ENCODE measurements around the gene TRIM27.
"Not testable (repeated sequence)": the region's sequence is repeated elsewhere in the genome, so short reads cannot be mapped to it uniquely, and the experiment has no call there.

Gene TRIM27

DNA sequence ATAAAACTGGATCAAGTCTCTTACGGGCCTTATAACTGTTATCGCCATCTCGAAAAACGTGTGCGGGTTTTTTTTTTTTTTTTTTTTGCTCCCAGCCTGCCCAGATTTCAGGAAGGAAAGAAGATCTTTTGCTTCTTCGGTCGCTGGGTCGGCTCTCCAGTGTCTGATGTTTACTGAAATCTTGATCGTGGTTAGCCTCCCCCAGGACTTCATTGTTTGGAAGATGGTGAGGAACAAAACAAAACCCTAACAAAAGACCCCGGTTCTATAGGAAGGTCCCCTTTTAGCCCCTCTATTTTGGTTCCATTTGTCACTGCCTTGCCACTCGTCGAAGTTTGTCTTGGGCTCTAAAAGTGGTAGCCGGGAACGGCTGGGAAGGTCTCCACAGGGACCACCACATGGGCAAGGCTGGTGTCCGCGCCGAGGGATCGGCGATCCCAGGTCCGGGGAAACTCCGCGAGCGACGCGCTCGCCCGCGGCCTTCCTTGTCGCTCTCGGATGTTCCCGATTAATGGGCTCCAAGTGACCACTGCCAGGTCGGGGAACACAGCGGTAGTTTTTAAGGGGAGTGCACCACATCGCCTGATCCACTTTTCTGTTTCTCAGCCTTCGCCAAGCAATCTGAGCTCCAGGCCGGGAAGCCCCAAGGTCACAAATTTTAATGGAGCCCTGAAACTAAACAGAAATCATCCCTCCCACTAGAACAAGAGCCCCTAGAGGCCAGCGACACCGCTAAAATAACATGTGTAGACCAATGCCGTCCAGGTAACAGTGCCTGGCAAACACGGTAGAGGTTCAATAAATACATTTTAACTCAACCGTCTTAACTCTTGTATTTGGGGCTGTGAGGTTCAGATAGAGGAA, 27.0 kb downstream of the TRIM27 start:
- FAIRE-seq (peak; percentile 7), DNase-seq (ENCODE audit: low spot score) (peak; percentile 58)

DNA sequence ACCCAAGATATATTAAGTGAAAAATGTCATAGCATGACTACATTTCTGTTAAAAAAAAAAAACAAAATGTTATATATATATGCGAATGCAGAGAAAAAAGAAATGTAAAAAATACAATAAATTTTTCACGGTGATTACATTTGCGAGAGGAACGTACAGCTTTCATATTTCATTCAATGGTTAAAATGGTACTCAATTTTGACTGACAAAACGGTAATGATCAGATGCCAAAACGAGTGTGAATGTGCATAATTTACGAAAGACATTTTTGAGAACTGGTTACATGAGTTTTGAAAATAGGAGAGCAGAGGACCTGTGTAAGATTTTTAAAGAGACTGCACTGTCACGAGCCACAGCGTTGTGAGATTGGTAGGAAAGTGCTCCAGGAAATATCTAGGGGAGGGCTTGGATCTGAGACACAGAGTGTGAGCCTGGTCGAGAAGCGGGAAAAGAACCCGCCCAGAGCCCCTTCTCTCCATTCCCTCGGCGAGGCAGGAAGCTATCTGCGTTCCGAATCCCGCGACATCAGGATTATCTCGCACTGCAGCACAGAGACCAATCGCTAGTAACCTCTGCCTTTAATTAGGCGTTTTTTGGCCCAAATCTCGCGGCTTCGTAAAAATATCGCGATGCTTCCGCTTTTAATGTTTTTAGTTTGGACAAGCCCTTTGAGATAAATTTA, 28.5 kb downstream of the TRIM27 start:
- DNase-seq (ENCODE audit: low spot score) (peak; percentile 90), FAIRE-seq (peak; percentile 82)

GRCh38 chr6:28893172-28893799, 30.5 kb downstream of the TRIM27 start:
- DNase-seq (ENCODE audit: low spot score): no peak
- no peak for FAIRE-seq

DNA sequence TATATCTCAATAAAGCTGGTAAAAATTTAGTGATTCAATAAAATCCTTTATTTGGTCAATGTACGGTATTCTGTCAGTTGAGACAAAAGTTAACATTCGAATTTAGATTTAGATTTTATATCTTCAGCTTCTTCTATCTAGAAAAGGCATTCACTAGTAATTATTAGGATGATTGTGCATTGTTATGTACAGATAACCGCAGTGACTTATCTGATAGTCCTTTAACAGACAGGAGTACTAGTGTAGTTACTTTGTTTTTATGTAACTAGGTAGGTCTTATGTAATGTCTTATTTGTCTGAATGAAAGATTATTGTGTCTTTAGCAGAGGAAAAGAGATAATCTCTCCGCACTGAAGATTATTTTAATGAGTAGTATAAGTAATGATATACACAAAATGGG, 31.3 kb downstream of the TRIM27 start:
- FAIRE-seq (no peak), DNase-seq (ENCODE audit: low spot score) (no peak)

DNA sequence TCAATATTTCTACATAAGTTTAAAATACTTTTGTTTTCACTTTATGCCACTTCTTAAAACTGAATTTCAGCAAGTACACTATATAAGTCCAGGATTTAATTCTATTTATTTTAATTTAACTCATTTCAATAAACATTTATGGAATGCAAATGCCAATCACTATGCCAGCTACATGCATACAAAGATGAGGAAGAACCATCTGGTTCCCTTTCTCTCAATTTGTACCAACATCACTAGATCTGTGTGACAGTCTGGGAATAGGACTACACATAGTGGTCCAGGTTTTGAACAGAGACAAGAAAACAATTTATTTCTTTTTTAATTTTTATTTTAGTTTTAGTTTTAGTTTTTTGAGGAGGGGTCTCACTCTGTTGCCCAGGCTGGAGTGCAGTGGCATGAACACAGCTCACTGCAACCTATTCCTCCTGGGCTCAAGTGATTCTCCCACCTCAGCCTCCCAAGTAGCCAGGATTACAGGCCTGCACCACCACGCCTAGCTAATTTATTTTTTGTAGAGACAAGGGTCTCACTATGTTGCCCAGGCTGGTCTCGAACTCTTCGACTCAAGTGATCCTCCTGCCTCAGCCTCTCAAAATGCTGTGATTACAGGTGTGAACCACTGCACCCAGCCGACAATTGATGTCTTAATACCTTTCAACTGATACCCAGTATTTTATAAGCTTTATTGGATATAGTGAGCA, 35.8 kb downstream of the TRIM27 start:
- DNase-seq (ENCODE audit: low spot score): no peak
- FAIRE-seq: no peak

DNA sequence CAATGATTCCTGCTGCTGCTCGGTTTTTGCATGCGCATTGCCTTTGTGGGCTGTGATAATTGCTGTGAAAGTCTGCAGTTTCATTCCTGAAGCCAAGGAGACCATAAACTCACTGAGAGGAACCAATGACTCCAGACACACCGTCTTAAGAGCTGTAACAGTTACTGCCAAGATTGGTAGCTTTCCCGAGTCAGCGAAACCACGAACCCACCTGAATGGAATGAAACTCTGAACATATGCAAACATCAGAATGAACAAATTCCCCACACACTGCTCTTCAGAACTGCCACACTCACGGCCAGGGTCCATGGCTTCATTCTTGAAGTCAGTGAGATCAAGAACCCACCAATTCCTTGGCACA, 37.7 kb downstream of the TRIM27 start:
- no peak for DNase-seq (ENCODE audit: low spot score)
- no peak for FAIRE-seq

DNA sequence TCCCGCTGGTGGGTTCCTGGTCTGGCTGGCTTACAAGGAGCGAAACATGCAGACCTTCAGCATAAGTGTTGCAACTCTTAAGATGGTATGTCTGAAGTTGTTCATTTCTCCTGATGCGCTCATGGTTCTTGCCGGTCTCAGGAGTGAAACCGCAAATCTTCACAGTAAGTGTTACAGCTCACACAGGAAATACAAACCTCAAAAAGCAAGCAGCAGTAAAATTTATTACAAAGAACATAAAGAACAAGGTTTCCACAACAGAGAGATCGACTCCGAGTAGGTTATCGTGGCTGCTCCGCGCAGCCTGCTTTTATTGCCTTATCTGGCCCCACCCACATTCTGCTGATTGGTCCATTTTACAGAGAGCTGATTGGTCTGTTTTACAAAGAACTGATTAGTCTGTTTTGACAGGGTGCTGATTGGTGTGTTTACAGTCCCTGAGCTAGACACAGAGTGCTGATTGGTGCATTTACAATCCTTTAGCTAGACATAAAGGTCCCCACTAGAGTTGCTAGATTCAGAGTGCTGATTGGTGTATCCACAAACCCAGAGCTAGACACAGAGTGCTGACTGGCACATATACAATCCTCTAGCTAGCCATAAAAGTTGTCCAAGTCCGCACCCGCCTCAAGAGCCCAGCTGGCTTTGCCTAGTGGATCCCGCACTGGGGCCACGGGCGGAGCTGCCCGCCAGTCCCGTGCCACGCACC, 39.2 kb downstream of the TRIM27 start:
- FAIRE-seq: no peak
- DNase-seq (ENCODE audit: low spot score): no peak

GRCh38 chr6:28880894-28881780, 42.6 kb downstream of the TRIM27 start:
- FAIRE-seq (no peak), DNase-seq (ENCODE audit: low spot score) (peak; percentile 65)

DNA sequence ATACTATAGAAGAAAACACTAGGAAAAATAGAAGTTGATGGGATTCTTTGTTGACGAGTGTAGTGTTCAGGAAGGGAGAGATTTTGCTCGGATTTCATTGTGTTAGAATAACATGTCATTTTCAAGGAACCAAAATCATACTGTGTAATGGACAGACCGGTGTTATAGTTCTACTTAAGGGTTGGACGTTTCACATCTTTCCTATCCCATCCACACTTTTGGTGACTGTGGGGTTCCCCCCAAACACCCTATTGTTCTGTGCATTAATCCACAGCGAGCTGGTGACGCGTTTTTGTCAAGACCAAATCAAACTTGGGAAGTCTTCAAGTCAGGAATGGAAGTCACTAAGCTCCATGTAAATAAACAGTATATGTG, 43.3 kb downstream of the TRIM27 start:
- no peak for DNase-seq (ENCODE audit: low spot score)
- FAIRE-seq: no peak

DNA sequence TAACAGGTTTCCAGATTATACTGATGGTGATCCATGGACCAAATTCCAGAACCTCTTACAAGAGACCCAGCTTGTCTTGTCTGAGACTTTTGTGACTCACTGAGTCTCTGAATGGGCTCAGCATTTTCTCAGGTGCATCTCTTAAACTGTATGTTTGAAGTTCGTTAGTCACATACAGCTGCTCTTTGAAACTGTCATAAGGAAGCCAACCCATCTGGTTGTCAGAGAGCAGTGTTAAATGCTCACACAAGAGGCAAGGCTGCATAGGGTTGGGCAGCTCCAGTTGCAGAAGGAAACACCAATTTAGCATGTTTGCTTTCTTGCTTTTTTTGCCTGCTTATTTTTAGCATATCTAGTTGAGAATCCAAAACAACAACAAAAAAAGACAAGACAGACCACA, 47.1 kb downstream of the TRIM27 start:
- FAIRE-seq (no peak), DNase-seq (ENCODE audit: low spot score) (no peak)

DNA sequence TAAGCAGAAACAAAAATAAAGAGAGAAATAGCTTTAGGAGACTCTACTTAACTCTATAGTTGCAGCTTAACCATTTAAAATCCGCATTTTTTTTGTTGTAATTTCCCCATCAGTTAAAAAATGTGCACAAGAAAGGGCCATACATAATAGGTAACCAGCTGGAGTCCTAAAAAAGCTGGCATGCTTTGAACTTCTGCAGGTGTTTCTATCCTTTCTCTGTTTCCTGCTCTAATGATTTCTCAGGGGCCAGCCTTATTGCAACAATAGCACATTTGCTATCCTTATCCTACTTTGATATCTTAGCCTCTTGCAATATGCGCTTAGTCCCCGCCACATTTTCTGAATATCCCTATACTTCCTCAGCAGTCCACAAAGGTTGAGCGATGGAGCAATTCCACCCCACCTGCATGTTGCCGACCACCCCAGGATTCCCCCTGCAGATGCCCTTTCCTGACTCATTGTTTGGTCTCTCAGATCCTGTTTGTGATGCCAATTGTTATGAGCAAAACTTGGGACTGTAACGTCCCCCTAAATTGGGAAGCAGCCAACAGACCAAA, 48.5 kb downstream of the TRIM27 start:
- FAIRE-seq (no peak), DNase-seq (ENCODE audit: low spot score) (no peak)

DNA sequence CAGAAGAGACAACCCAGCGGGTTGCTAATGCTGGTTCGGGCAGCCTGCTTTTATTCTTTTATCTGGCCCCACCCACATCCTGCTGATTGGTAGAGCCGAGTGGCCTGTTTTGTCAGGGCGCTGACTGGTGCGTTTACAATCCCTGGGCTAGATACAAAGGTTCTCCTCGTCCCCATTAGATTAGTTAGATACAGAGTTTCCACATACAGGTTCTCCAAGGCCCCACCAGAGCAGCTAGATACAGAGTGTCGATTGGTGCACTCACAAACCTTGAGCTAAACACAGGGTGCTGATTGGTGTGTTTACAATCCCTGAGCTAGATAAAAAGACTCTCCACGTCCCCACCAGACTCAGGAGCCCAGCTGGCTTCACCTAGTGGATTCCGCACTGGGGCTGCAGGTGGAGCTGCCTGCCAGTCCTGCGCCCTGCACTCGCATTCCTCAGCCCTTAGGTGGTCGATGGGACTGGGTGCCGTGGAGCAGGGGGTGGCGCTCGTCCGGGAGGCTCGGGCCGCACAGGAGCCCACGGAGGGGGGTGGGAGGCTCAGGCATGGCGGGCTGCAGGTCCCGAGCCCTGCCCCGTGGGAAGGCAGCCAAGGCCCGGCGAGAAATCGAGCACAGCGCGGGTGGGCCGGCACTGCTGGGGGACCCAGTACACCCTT, 51.5 kb downstream of the TRIM27 start:
- not testable (repeated sequence) for FAIRE-seq; DNase-seq (ENCODE audit: low spot score)

- DNase-seq (ENCODE audit: low spot score): no peak
- no peak for FAIRE-seq
These were observed 52.2 kb downstream of the TRIM27 start for GRCh38 chr6:28871335-28872156.

GRCh38 chr6:28868873-28869272, 54.9 kb downstream of the TRIM27 start:
- FAIRE-seq (no peak), DNase-seq (ENCODE audit: low spot score) (no peak)

GRCh38 chr6:28867086-28867409, 56.7 kb downstream of the TRIM27 start:
- no peak for DNase-seq (ENCODE audit: low spot score)
- FAIRE-seq: no peak

- DNase-seq (ENCODE audit: low spot score): peak; percentile 31
- FAIRE-seq: not testable (repeated sequence)
These were observed 57.3 kb downstream of the TRIM27 start for GRCh38 chr6:28866205-28867085.

GRCh38 chr6:28865401-28866204, 58.2 kb downstream of the TRIM27 start:
- DNase-seq (ENCODE audit: low spot score) (peak; percentile 38), FAIRE-seq (no peak)
